Measurements from ENCODE around the gene WNT7B. TPM values are rescaled to one million over a fixed set of nuclear protein-coding genes. Genes with fewer than 3 reads are reported as not detected.

The WNT7B gene
- total RNA-seq, 4 donors from 2014 or later: 0.28 to 0.48 TPM; not detected in 2

- TF ChIP-seq, protein P1, sequence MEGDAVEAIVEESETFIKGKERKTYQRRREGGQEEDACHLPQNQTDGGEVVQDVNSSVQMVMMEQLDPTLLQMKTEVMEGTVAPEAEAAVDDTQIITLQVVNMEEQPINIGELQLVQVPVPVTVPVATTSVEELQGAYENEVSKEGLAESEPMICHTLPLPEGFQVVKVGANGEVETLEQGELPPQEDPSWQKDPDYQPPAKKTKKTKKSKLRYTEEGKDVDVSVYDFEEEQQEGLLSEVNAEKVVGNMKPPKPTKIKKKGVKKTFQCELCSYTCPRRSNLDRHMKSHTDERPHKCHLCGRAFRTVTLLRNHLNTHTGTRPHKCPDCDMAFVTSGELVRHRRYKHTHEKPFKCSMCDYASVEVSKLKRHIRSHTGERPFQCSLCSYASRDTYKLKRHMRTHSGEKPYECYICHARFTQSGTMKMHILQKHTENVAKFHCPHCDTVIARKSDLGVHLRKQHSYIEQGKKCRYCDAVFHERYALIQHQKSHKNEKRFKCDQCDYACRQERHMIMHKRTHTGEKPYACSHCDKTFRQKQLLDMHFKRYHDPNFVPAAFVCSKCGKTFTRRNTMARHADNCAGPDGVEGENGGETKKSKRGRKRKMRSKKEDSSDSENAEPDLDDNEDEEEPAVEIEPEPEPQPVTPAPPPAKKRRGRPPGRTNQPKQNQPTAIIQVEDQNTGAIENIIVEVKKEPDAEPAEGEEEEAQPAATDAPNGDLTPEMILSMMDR (IDR thresholded peaks at IDR 0.05): no peak
- DNase-seq (ENCODE audit: low spot score) (no peak), ATAC-seq (ENCODE audit: low FRiP score) (no peak)
These were observed 24.4 kb downstream of the WNT7B start for GRCh38 chr22:45952553-45952952.

DNA sequence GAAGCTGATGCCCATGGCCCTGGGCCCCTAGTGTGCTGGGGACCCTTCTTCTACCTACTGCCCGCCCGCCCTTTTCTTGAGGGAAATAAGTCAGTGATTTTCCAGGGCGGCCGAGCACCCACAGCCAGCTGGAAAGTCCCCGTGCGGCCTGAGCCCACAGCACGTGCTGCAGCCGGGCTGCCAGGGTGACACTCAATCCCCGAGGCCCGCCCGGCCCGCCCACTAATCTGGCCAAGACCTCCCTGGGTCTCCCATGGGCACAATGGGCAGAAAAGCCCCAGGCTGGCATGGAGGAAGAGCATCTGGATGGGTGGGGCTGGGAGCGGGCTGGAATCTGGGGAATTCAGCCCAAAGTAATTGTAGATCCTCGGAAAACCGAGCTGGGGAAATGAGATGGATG, 24.8 kb downstream of the WNT7B start:
- ATAC-seq (ENCODE audit: low FRiP score) (no peak), DNase-seq (ENCODE audit: low spot score) (no peak)

GRCh38 chr22:45949891-45950290, 27.1 kb downstream of the WNT7B start:
- ATAC-seq (ENCODE audit: low FRiP score) (no peak), DNase-seq (ENCODE audit: low spot score) (no peak)
- TF ChIP-seq, protein P1 (IDR thresholded peaks at IDR 0.05): no peak

More for the DNA sequence above, 24.8 kb downstream of the WNT7B start:
- TF ChIP-seq, protein P1 (IDR thresholded peaks at IDR 0.05): no peak

DNA sequence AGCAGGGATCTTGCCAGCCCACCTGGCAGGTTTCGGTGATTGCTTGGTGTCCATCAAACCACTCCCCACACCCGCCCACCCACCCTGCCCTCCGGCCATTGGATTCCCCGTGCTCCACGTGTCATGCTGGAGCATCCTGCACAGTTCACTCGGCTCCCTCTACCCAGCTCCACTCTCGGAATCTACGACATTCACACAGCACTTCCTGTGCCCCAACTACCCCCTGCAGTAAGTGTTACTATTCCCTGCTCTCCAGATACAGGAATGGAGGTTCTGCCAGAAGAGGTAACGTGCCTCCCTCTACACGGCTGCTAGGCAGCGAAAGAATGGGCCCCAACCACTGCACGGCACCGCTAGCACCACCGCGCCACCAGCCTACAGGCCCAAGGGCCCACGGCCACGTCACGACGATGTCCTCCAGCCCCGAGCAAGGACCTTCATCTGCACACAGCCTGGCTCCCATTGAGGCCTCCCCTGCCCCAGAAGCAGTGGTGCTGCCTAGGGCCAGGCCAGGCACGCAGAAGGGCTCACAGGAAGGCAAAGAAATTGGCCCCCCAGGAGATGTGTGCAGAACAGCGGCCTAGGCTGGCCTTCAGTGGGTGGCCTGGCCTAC, 27.6 kb downstream of the WNT7B start:
- DNase-seq (ENCODE audit: low spot score) (no peak), ATAC-seq (ENCODE audit: low FRiP score) (no peak)
- TF ChIP-seq, protein P1 (IDR thresholded peaks at IDR 0.05): no peak

DNA sequence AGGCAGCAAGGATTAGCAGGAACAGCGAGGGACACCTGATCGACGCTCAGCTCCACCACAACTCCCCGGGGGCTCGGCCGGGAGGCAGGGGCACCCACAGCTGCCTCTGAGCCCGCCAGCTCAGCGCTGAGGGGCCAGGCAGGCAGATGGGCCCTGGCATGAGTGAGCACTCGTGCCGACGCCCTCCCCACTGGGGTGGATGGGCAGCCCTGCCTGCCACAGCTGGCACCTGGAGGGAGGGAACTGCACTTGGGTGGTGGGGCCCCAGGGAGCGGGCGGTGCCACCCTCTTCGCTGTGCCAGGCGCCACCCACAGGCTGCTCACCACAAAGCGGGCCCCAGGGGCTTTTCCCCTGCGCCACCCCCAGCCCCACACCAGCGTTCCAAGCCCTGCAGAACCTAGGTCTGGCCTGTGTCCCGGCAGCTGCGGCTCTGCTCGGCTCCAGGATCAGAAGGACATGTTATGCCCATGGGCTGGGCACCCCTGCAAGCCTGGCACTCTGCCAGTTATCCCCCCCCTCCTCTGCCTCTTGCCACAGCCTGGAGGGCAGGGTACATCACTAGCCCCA, 28.8 kb downstream of the WNT7B start:
- no peak for DNase-seq (ENCODE audit: low spot score)
- ATAC-seq (ENCODE audit: low FRiP score): no peak
- TF ChIP-seq, protein P1 (IDR thresholded peaks at IDR 0.05): no peak

GRCh38 chr22:45946805-45947600, 30.0 kb downstream of the WNT7B start:
- TF ChIP-seq, protein P1 (IDR thresholded peaks at IDR 0.05): no peak
- DNase-seq (ENCODE audit: low spot score): no peak
- no peak for ATAC-seq (ENCODE audit: low FRiP score)

Measured in omental fat pad (tissue), 4 donors.